Cerebellar cortex (tissue), 1 donor: ENCODE measurements around the gene TMCC1.
"Not testable (repeated sequence)": the region's sequence is repeated elsewhere in the genome, so short reads cannot be mapped to it uniquely, and the experiment has no call there.

Experiments
- DNase-seq: peaks from one replicate; pipeline ENCODE4 v3.0.0-alpha.2; 2015; ENCODE audit warnings: low spot score

The TMCC1 gene

GRCh38 chr3:129650256-129650872 is 243.1 kb downstream of the TMCC1 start:
- DNase-seq: peak; percentile 76

- no peak for DNase-seq
Measured at GRCh38 chr3:129648391-129648790, 245.1 kb downstream of the TMCC1 start.

GRCh38 chr3:129645286-129645685 is 248.2 kb downstream of the TMCC1 start:
- no peak for DNase-seq

- no peak for DNase-seq
Measured at GRCh38 chr3:129644836-129645235, 248.7 kb downstream of the TMCC1 start.

GRCh38 chr3:129641567-129642260 is 251.8 kb downstream of the TMCC1 start:
- not testable (repeated sequence) for DNase-seq

- DNase-seq: not testable (repeated sequence)
Measured at GRCh38 chr3:129640985-129641384, 252.5 kb downstream of the TMCC1 start.

GRCh38 chr3:129638481-129638880 is 255.0 kb downstream of the TMCC1 start:
- DNase-seq: no peak

- DNase-seq: no peak
Measured at GRCh38 chr3:129636082-129636481, 257.4 kb downstream of the TMCC1 start.

- no peak for DNase-seq
Measured at GRCh38 chr3:129635656-129636055, 257.9 kb downstream of the TMCC1 start.

- DNase-seq: no peak
Measured at GRCh38 chr3:129633751-129634481, 259.6 kb downstream of the TMCC1 start.

- DNase-seq: no peak
Measured at GRCh38 chr3:129632977-129633376, 260.5 kb downstream of the TMCC1 start.

GRCh38 chr3:129632556-129632955 is 261.0 kb downstream of the TMCC1 start:
- DNase-seq: no peak

- no peak for DNase-seq
Measured at GRCh38 chr3:129632056-129632455, 261.5 kb downstream of the TMCC1 start.

- no peak for DNase-seq
Measured at GRCh38 chr3:129629011-129629410, 264.5 kb downstream of the TMCC1 start.

GRCh38 chr3:129628169-129628522 is 265.4 kb downstream of the TMCC1 start:
- no peak for DNase-seq

- DNase-seq: peak; percentile 83
Measured at GRCh38 chr3:129627350-129628168, 266.0 kb downstream of the TMCC1 start.

- no peak for DNase-seq
Measured at GRCh38 chr3:129626744-129627349, 266.7 kb downstream of the TMCC1 start.

- no peak for DNase-seq
Measured at GRCh38 chr3:129625072-129625874, 268.2 kb downstream of the TMCC1 start.

GRCh38 chr3:129624347-129625071 is 269.0 kb downstream of the TMCC1 start:
- no peak for DNase-seq

- no peak for DNase-seq
Measured at GRCh38 chr3:129623447-129624118, 269.9 kb downstream of the TMCC1 start.
